A549 (cell line): ENCODE results near the gene SLC35G4.

ENCODE experiments used
- CHD4 ChIP-seq: fragments of 200-600 bp; sonication (generic); IDR thresholded peaks from 2 replicates; pipeline ENCODE4 v1.6.1; 2016; ENCODE audit warnings: antibody characterized with exemption, mild to moderate bottlenecking, borderline replicate concordance
- JUN ChIP-seq, 2 experiments: fragments of >200 bp; sonication (Bioruptor Twin); formaldehyde crosslinking; IDR thresholded peaks; 2 replicates in 1 of 2; 3 replicates in 1 of 2; pipeline ENCODE4 v1.6.1; 2016 to 2017
- MYC ChIP-seq: IDR thresholded peaks from 2 replicates; pipeline ENCODE4 v1.6.1; 2012; ENCODE audit warnings: mild to moderate bottlenecking, inconsistent platforms, low read length, improper control_type of control experiment, borderline replicate concordance
- SMC3 ChIP-seq: fragments of >200 bp; sonication (Bioruptor Twin); formaldehyde crosslinking; IDR thresholded peaks from 3 replicates; pipeline ENCODE4 v1.6.1; 2018; ENCODE audit warnings: inconsistent platforms
- TF ChIP-seq, protein P1 (sequence below): fragments of >200 bp; sonication (Bioruptor Twin); formaldehyde crosslinking; IDR thresholded peaks from 3 replicates; pipeline ENCODE4 v1.5.1; 2016
- TF ChIP-seq, protein P2 (sequence below): fragments of >200 bp; sonication (Bioruptor Twin); formaldehyde crosslinking; IDR thresholded peaks from 2 replicates; pipeline ENCODE4 v1.6.1; 2016
- TF ChIP-seq, protein P3 (sequence below): fragments of 150-350 bp; IDR thresholded peaks from 2 replicates; pipeline ENCODE4 v1.6.1; 2014; ENCODE audit warnings: low read depth, mild to moderate bottlenecking, low read length

DNA sequence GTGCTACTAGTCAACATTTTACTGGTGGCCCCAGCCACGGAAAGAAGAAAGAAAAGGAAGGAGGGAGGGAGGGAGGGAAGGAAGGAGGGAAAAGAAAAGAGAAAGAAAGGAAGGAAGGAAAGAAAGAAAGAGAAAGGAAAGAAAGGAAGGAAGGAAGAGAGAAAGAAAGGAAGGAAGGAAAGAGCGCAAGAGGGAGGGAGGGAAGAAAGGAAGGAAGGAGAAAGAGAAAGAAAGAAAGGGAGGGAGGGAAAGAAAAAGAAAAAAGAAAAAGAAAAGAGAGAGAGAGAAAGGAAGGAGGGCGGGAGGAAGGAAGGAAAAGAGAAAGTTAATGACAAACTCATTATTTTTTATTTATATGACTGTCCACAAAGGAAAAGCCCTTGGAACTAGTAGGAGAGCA is 34.9 kb upstream of the SLC35G4 start:
- TF ChIP-seq, protein P1, sequence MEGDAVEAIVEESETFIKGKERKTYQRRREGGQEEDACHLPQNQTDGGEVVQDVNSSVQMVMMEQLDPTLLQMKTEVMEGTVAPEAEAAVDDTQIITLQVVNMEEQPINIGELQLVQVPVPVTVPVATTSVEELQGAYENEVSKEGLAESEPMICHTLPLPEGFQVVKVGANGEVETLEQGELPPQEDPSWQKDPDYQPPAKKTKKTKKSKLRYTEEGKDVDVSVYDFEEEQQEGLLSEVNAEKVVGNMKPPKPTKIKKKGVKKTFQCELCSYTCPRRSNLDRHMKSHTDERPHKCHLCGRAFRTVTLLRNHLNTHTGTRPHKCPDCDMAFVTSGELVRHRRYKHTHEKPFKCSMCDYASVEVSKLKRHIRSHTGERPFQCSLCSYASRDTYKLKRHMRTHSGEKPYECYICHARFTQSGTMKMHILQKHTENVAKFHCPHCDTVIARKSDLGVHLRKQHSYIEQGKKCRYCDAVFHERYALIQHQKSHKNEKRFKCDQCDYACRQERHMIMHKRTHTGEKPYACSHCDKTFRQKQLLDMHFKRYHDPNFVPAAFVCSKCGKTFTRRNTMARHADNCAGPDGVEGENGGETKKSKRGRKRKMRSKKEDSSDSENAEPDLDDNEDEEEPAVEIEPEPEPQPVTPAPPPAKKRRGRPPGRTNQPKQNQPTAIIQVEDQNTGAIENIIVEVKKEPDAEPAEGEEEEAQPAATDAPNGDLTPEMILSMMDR = no peak
- TF ChIP-seq, protein P2, sequence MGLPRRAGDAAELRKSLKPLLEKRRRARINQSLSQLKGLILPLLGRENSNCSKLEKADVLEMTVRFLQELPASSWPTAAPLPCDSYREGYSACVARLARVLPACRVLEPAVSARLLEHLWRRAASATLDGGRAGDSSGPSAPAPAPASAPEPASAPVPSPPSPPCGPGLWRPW = no peak
- TF ChIP-seq, protein P3, sequence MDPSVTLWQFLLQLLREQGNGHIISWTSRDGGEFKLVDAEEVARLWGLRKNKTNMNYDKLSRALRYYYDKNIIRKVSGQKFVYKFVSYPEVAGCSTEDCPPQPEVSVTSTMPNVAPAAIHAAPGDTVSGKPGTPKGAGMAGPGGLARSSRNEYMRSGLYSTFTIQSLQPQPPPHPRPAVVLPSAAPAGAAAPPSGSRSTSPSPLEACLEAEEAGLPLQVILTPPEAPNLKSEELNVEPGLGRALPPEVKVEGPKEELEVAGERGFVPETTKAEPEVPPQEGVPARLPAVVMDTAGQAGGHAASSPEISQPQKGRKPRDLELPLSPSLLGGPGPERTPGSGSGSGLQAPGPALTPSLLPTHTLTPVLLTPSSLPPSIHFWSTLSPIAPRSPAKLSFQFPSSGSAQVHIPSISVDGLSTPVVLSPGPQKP = no peak
- TF ChIP-seq SMC3 (no peak), JUN (IDR thresholded peaks at IDR 0.05) (no peak), CHD4 (no peak), MYC (no peak)
